ENCODE results near the gene FBLN7. TPM values are rescaled to one million over a fixed set of nuclear protein-coding genes. Genes with fewer than 3 reads are reported as not detected.

Gene FBLN7
- total RNA-seq, 1 experiment from 2014 or later: 0.73 TPM

DNA sequence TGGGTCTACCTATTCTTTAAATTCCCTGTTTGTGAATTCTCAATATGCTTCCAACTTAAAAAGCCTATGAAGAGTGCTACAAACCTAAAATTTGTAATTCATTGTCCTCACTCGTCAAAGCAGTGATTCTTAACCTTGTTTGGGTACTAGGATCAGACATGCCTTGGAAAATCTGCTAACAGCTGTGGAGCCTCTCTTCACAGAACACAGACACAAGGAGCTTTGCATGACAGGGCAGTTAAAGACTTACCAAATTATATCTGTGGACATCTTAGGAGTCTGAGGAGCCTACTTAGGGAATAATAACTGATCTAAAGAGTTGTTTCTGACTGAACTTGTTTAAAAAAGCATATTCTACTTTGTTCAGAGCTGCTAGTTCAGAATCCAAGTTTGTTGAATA is 45.0 kb upstream of the FBLN7 start:
- BruUV-seq (replicated peaks): no TSS peak

GRCh38 chr2:112095681-112096080 is 42.5 kb upstream of the FBLN7 start:
- no peak overlapping the region for H3K27ac Mint-ChIP-seq (ENCODE audit: unreplicated experiment)
- CTCF ChIA-PET: no interaction called here
- intact Hi-C loops (cut with micrococcal nuclease; ENCODE audit: unreplicated experiment): no loop called here
- peaks cover 13% of the 10 kb centered on the region for H3K4me1 Mint-ChIP-seq (ENCODE audit: low read depth, unreplicated experiment)
- H3K4me3 Mint-ChIP-seq (ENCODE audit: low read depth, unreplicated experiment): no peak overlapping the region
- TF ChIP-seq, protein P1, sequence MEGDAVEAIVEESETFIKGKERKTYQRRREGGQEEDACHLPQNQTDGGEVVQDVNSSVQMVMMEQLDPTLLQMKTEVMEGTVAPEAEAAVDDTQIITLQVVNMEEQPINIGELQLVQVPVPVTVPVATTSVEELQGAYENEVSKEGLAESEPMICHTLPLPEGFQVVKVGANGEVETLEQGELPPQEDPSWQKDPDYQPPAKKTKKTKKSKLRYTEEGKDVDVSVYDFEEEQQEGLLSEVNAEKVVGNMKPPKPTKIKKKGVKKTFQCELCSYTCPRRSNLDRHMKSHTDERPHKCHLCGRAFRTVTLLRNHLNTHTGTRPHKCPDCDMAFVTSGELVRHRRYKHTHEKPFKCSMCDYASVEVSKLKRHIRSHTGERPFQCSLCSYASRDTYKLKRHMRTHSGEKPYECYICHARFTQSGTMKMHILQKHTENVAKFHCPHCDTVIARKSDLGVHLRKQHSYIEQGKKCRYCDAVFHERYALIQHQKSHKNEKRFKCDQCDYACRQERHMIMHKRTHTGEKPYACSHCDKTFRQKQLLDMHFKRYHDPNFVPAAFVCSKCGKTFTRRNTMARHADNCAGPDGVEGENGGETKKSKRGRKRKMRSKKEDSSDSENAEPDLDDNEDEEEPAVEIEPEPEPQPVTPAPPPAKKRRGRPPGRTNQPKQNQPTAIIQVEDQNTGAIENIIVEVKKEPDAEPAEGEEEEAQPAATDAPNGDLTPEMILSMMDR (IDR thresholded peaks at IDR 0.05; ENCODE audit: unreplicated experiment): no peak
- BruUV-seq (replicated peaks): no TSS peak
- H3K36me3 Mint-ChIP-seq (ENCODE audit: insufficient read depth, unreplicated experiment): peaks cover 29% of the 10 kb centered on the region
- no peaks in the 10 kb centered on the region for H3K9me3 Mint-ChIP-seq (ENCODE audit: low read depth, unreplicated experiment)
- DNase-seq: no peak
- no peaks in the 10 kb centered on the region for H3K27me3 Mint-ChIP-seq (ENCODE audit: unreplicated experiment)

More for the DNA sequence above, 45.0 kb upstream of the FBLN7 start:
- intact Hi-C loops (cut with micrococcal nuclease; ENCODE audit: unreplicated experiment): no loop called here
- DNase-seq: no peak
- no peaks in the 10 kb centered on the region for H3K9me3 Mint-ChIP-seq (ENCODE audit: low read depth, unreplicated experiment)
- TF ChIP-seq, protein P1 (IDR thresholded peaks at IDR 0.05; ENCODE audit: unreplicated experiment): no peak
- no peaks in the 10 kb centered on the region for H3K27me3 Mint-ChIP-seq (ENCODE audit: unreplicated experiment)
- H3K4me1 Mint-ChIP-seq (ENCODE audit: low read depth, unreplicated experiment): peaks cover 13% of the 10 kb centered on the region
- peaks cover 39% of the 10 kb centered on the region for H3K36me3 Mint-ChIP-seq (ENCODE audit: insufficient read depth, unreplicated experiment)
- no peak overlapping the region for H3K4me3 Mint-ChIP-seq (ENCODE audit: low read depth, unreplicated experiment)
- CTCF ChIA-PET: no interaction called here
- no peak overlapping the region for H3K27ac Mint-ChIP-seq (ENCODE audit: unreplicated experiment)

DNA sequence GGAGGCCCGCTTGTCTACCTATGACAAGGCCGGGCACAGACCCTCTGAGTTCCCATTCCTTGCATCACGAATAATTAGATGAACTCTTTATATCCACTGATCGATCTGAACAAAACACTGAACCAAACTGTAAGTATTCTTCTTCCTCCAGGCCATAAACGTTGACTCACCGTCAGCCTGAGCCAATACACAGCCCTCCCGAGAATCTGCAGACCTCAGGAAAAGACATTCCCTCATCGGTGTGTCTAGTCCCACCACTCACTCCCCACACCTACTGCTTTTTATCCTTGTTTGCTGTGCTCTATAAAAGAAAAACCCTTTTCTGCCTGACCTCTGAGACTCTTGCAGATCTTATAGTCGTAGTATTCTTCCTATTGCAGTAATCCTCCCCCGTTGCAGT is 42.1 kb upstream of the FBLN7 start:
- Mint-ChIP-seq H3K27ac (ENCODE audit: unreplicated experiment) (no peak overlapping the region), H3K4me3 (ENCODE audit: low read depth, unreplicated experiment) (no peak overlapping the region), H3K9me3 (ENCODE audit: low read depth, unreplicated experiment) (no peaks in the 10 kb centered on the region), H3K4me1 (ENCODE audit: low read depth, unreplicated experiment) (peaks cover 13% of the 10 kb centered on the region), H3K27me3 (ENCODE audit: unreplicated experiment) (no peaks in the 10 kb centered on the region), H3K36me3 (ENCODE audit: insufficient read depth, unreplicated experiment) (peaks cover 27% of the 10 kb centered on the region)
- no peak for DNase-seq
- CTCF ChIA-PET: no interaction called here
- no TSS peak for BruUV-seq (replicated peaks)
- TF ChIP-seq, protein P1 (IDR thresholded peaks at IDR 0.05; ENCODE audit: unreplicated experiment): no peak
- intact Hi-C loops (cut with micrococcal nuclease; ENCODE audit: unreplicated experiment): no loop called here

- DNase-seq: no peak
- Mint-ChIP-seq H3K4me1 (ENCODE audit: low read depth, unreplicated experiment) (no peaks in the 10 kb centered on the region), H3K4me3 (ENCODE audit: low read depth, unreplicated experiment) (no peak overlapping the region), H3K27ac (ENCODE audit: unreplicated experiment) (no peak overlapping the region), H3K36me3 (ENCODE audit: insufficient read depth, unreplicated experiment) (peaks cover 48% of the 10 kb centered on the region), H3K9me3 (ENCODE audit: low read depth, unreplicated experiment) (peaks cover 5% of the 10 kb centered on the region), H3K27me3 (ENCODE audit: unreplicated experiment) (no peaks in the 10 kb centered on the region)
- BruUV-seq (replicated peaks): no TSS peak
- intact Hi-C loops (cut with micrococcal nuclease; ENCODE audit: unreplicated experiment): no loop called here
- CTCF ChIA-PET: interaction anchor here (1.1 kb wide), 1 partner anchor 53 kb away, joined by 3 read pairs; the partner anchor contains the start of gene TMEM87B
- TF ChIP-seq, protein P1 (IDR thresholded peaks at IDR 0.05; ENCODE audit: unreplicated experiment): no peak
Observed at GRCh38 chr2:112108178-112108832, 29.9 kb upstream of the FBLN7 start.

Data from Calu3 (cell line).